ENCODE data around the gene PLA2G6.
"Not testable (repeated sequence)": the region's sequence is repeated elsewhere in the genome, so short reads cannot be mapped to it uniquely, and the experiment has no call there.

PLA2G6 gene

DNA sequence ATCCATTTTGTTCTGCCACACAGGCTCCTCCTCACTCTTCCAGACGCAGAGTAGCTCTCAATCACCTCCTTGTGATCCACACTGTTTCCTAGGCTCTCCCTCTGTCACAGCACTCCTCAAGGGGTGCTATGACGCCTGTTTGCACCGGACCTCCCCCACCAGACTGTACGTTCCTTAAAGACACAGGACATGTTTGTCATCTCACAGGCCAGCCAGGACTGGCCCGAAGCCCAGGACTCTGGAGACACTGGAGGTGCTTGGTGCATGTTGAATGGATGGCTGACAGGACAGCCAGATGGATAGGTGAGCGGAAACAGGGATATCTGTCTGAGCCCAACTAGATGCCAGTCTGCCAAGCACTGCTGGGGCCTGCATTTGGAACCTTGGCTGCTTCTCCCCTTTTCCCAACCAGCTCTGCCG is 13.6 kb downstream of the PLA2G6 start:
- no peak for DNase-seq (ENCODE audit: low read depth)

DNA sequence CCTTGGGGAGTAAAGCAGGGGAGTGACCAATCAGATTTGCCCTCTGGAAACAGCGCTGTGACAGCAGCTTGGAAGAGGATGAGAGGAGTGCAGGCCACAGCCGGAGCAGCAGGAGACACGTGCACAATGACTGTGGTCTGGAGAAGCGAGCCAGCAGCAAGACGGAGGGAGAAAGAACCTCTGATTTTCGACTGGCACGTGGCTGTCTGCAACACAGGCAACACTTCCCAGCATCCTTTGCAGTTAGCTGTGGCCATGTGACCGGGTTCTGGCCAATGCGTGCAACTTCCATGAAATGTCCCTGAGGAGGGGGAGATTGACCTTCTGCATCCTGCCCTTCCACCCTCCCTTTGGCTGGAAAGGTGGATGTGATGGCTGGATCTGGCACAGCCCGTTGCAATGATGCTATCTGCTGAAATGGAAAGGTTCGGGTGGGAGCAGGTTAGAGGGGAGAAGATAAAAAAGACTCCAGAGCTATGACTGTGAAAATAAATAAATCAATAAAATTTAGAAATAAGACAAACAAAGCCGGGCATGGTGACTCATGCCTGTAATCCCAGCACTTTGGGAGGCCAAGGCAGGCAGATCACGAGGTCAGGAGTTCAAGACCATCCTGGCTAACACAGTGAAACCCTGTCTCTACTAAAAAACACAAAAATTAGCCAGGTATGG is 15.6 kb downstream of the PLA2G6 start:
- DNase-seq (ENCODE audit: low read depth): no peak

DNA sequence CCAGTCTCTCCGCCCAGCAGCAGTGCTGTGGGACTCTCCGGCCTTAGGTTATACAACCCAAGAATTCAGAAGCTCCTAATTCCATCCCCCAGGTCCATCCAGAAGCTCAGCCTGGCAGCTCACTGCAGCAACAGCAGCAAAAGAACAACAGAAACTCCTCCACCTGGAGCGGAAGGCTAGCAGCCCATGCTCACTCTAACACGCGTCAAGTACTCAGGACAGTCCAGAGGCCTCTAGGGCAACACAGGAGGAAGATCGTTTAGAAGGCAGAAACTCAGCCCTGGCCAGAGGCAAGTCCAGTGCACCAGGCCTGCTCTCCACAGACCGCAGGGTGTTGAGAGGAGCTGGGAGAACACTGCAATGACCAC is 17.1 kb downstream of the PLA2G6 start:
- no peak for DNase-seq (ENCODE audit: low read depth)

DNA sequence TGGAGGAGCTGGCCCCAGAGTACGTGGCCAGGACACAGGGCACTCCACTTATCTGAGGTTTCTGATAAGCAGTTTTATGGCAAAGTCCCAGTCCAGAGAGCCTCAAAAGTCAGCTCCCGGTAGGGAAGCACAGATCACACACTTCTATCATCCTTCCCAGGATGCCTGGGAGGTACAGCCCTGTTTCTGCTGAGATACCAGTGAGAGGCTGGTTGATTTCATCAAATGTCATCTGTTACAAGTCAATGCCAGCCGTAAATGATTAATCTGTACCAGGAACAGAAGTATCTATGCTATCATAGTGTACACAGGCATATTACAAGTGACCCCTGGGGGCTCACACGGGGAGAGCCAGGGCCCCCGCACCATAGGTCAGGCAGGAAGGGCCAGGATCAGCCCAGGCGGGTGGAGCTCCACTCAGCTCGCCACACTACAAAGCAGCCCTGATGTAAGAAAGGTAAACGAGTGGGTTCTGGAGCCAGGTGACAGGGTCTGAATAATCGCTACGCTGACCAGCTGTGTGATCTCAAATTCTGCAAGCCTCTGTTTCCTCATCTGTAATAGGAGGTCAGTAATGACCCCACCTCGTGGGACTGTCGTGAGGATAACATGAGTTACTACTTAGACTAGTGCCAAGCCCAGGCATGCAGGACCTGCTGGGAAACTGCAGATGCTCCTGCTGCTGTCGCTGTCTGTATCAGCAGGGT is 17.6 kb downstream of the PLA2G6 start:
- DNase-seq (ENCODE audit: low read depth): no peak

DNA sequence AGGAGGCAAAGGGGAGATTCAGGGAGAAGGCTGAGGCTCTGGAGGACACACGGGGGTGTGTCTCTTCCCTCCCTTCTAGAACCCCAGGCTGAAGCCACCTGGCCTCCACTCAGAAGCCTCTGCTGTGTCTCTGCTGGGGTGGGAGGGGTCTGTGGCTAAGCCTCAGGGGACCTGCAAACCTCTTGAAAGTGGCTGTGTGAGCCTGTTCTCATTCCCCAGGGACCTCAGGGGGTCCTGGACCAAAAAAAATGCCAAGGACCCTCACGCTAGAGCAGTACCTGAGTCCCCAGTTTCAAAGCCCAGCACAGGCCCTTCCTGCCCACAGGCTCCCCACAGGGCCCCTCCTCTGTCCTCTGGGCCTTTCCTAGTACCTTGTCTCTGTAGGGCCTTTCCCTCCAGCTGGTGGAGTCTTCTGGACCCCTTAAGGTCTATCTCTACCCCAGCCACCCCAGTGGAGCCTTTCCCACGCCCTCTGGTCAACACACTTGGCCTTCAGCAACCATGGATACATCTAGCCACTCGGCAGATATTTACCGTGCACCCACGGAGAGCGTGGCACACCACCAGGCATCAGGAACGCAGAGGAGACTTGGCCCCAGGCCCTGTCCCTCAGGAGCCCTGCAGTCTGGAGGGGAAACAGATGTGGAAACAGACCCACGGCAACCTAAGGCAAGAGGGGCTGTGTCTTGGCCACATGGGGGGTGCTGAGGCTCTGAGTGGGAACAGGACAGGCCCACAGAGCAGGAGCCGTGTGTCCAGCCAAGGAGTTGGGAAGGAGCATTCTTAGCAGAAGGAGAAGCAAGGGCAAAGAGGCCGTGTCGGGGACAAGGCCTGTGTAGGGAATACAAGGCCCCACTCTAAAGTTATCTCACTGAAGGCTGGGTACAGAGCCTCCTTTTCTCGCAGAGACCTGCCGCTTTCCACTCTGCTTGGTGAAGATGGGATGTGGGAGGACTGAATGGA is 18.5 kb downstream of the PLA2G6 start:
- no peak for DNase-seq (ENCODE audit: low read depth)

DNA sequence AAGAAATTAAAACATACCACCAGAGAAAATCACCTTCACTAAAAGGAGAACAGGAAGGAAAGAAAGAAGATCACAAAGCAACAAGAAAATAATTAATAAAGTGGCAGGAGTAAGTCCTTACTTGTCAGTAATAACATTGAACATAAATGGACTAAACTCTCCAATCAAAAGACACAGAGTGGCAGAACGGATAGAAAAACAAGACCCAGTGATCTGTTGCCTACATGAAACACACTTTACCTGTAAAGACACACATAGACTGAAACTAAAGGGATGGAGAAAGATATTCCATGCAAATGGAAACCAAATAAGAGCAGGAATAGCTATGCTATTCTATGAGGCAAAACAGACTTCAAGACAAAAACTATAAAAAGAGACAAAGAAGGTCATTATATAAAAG is 25.9 kb downstream of the PLA2G6 start:
- no peak for DNase-seq (ENCODE audit: low read depth)

DNA sequence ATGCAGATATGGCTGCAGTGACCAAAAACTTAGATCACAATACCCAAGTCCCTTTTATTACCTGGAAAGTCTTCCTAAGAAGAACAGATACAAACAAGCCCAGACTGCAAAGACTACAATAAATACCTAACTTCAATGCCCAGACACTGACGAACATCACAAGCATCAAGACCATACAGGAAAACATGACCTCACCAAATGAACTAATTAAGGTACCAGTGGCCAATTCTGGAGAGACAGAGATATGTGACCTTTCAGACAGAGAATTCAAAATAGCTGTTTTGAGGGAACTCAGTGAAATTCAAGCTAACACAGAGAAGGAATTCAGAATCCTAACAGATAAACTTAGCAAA is 27.1 kb downstream of the PLA2G6 start:
- DNase-seq (ENCODE audit: low read depth): not testable (repeated sequence)

DNA sequence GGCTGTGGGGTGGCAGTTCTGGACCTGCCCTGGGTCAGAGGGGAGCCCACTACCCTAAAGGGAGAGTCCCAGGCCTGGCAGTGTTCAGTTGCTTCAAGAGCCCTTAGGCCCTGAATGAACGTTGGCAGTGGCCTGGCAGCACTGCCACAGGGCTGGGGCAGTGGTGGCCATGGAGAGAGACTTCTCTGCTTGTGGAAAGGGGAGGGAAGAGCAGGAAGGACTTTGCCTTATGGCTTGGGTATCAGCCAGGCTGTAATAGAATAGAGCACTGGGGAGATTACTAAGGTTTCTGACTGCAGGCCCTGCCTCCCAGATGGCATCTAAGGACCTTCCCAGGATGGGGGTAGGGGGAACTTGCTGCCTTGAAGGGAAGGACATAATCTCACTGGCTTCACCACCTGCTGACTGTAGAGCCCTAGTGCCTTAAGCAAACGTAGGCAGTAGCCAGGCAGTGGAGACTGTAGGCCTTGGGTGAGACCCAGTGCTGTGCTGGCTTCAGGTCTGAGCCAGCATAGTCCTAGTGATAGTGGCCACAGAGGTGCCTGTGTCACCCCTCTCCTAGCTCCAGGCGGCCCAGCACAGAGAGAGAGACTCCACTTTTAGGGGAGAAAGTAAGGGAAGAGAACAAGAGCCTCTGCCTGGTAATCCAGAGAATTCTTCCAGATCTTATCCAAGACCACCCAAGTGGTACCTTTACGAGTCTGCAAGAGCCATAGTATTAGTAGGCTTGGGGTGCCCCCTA is 27.6 kb downstream of the PLA2G6 start:
- no peak for DNase-seq (ENCODE audit: low read depth)

DNA sequence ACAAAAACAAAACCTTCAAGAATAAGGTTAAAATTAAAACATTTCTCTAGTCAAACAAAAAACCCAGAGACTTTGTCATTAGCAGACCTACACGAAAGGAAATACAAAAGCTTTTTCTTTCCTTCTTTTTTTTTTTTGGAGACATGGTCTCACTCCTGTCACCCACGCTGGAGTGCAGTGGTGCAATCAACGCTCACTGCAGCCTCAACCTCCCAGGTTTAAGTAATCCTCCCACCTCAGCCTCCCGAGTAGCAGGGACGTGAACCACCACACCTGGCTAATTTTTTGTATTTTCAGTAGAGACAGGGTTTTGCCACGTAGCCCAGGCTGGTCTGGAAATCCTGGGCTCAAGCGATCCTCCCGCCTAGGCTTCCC is 30.5 kb downstream of the PLA2G6 start:
- no peak for DNase-seq (ENCODE audit: low read depth)

DNA sequence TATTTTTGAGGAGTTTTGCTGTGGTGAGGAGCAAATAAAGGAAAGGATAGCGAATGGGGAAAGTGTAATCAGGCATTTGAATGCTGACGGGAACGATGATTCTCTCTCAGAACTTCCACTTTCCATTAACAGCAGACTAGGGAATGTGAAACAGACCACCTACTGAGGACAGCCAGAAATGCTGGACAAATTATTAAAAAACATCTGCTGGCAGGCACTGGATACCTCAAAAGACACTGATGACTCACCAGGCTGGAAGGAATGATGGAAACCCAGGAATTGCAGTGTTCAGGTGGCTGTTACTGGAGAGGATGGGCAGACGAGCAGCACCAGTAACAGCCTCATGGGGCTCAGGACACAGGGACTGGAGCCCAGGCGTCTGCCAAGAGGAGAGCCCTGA is 33.4 kb downstream of the PLA2G6 start:
- DNase-seq (ENCODE audit: low read depth): no peak

DNA sequence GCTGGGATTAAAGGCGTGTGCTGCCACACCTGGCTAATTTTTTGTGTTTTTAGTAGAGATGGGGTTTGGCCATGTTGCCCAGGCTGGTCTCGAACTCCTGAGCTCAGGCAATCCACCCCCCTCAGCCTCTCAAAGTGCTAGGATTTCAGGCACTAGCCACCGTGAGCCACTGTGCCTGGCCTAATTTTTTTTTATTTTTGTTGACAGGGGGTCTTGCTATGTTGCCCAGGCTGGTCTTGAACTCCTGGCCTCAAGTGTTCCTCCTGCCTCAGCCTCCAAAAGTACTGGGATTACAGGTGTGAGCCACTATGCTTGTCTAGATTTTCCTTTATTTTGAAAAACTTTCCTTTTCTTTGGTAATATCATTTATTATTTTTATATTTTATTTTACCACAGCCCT is 35.5 kb downstream of the PLA2G6 start:
- not testable (repeated sequence) for DNase-seq (ENCODE audit: low read depth)

DNA sequence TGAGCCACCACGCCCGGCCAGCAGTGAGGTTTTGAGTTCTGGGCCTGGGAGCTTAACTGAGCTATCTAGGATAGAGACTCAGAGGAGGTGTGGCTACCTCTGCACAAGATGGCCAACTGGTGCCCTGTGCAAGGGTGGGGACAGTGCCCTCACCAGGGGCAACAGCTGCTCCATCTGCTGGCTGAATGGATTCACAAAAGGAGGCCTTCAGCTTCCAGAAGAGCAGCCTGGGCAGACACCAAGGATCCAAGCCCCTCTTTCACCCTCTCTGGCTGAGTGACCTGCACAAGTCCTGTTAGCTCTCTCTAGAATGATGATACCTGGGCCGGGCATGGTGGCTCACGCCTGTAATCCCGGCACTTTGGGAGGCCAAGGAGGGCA is 37.6 kb downstream of the PLA2G6 start:
- no peak for DNase-seq (ENCODE audit: low read depth)

DNA sequence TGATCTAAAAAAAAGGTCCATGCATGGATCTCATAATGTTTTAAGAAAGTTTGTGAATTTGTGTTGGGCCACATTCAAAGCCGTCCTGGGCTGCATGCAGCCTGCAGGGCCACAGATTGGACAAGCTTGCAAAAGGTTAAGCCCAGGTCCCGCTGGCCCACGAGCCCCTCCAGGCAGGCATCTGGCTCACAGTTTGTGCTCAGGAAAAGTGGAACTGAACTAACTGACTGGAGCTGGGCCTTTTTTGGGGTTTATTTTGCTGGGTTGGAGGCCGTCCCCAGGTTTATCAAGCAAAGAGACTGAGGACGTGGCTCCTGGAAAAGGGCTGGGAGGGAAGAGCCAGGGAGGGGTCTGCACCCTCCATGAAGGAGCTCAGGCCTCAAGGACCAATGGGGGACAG is 39.0 kb downstream of the PLA2G6 start:
- no peak for DNase-seq (ENCODE audit: low read depth)

DNA sequence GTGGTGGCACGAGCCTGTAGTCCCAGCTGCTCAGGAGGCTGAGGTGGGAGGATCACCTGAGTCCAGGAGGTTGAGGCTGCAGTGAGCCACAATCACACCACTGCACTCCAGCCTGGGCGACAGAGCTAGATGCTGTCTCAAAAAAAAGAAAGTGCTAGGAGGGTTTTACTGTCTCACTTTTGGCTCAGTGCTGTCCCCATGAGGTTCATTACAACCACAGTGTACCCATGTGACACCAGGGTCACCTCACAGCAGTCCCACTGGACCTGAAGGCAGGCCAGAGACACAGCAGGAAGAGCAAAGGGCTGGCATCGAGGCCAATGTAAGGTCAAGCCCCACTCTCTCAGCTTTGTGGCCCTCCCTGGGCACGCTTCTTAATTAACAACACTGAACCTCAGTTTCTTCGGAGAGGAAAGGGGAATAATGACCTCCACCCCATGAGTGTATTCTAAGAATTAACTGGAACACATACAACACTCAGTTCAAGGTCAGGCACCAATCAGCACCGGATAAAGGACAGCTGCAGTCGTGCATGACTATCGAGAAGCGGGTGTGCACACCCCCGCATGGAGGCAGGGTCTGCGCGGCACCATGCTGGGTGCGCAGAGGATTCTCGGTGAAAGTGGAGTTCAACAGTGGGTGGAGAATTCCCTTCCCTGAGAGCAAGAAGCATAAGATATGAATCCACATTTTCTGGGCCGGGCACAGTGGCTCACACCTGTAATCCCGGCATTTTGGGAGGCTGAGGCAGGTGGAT is 40.2 kb downstream of the PLA2G6 start:
- DNase-seq (ENCODE audit: low read depth): no peak

DNA sequence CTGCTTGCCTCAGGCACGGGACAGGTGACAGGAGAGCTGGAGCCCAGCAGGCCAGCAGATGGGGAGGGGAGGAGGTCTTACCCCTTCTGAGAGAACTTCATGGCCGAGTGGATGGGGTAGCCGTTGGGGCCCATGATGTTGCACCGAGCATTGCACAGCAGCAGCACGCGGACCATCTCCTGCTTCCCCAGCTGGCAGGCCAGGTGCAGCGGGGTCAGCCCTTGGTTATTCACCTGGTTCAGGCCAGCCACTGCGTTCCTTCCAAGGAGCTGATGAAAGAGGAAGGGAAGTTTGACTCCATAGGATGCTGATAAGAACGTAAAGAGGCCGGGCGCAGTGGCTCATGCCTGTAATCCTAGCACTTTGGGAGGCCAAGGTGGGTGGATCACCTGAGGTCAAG is 41.7 kb downstream of the PLA2G6 start:
- no peak for DNase-seq (ENCODE audit: low read depth)

DNA sequence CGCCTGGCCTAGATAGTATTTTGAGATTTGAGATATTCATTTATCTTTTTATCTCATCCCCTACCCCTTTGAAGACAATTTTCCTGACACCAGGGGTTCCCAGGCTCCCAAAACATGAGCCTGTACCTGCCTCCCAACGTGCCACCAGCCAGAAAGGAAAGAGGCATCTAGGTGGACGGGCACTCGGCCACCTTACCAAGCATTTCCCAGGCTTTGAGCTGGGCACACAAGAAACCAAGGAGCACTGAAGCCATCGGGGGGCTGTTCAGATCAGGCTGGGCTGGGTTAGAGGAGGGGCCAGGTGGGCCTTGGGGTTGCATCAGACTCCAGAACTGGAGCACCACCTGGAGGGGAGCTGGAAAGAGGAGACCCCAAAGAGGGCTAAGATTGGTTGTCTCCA is 42.7 kb downstream of the PLA2G6 start:
- no peak for DNase-seq (ENCODE audit: low read depth)

DNA sequence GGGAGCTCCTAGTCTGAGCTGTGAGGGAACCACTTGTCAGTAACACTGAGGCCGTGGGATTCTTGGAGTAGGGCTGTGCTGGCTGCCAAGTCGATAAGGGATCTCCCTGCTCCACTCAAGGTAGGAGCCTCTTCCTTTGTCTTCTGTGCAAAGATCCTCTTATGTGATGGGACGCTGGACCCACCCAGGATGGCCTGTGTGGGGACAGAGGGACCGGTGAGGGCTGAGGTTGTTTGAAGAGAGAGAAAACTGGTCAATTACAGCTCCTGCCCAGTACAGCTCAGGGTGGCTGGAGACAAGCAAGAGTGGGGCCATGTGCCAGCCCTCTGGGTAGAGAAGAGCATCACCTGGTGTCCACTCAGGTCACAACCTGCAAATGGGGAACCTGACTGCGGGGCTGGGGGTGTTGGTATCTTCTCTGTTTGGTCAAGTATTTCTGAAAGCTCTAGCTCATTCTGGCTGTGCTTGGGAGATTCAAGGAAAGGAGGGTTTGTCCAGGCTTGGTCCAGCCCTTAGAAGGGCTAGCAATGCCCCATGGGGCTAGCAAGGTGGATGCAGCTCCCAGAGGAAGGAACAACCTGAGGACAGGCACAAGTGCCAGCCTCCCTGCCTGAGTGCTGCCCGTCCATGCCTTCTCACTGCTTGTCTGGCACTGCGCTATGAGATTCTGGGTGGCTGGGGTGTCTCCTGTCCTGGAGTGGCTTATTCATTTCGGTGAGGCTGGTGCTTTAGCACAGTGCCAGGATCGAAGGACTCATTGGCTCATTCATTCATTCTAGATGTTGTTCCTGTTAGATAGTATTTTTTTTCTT is 43.5 kb downstream of the PLA2G6 start:
- no peak for DNase-seq (ENCODE audit: low read depth)

DNA sequence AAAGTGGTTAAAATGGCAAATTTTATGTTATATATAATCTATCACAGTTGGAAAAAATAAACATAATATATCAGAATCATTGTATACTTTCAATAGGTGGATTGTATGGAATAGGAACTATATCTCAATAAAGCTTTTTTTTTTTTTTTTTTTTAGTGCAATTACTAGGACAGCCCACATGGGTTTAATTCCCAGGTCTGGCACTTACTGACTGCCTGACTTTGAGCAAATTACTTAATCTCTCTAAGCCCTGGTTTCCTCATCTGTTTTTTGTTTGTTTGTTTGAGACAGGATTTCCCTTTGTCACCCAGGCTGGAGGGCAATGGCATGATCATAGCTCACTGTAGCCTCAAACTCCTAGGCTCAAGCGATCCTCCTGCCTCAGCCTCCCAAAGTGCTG is 45.0 kb downstream of the PLA2G6 start:
- DNase-seq (ENCODE audit: low read depth): no peak

DNA sequence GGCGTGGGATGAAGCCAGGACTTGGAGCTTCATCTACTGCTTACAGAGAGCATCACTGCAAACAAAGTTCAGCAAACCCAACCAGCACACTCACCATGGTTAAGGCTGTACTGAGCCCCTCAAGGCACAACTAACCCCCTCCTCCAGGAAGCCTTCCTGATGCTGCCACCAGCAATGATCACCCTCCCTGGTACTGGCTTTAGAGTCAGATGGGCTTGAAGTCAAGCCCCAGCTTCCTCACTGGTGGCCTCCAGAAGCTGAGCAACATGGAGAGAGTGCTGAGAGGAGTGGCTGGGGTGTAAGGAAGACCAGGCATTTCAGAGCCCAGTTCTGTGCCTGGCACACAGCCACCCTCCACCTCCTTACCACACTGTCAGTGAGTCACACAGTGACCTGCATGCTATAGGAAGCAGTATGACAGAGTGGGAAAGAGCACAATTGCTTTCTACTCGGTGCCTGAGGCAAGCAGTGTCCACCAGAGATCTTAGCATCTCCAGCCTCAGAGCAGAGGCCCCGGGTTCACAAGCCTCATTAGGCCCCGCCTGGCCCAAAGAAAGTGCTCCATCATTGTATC is 46.4 kb downstream of the PLA2G6 start:
- no peak for DNase-seq (ENCODE audit: low read depth)

DNA sequence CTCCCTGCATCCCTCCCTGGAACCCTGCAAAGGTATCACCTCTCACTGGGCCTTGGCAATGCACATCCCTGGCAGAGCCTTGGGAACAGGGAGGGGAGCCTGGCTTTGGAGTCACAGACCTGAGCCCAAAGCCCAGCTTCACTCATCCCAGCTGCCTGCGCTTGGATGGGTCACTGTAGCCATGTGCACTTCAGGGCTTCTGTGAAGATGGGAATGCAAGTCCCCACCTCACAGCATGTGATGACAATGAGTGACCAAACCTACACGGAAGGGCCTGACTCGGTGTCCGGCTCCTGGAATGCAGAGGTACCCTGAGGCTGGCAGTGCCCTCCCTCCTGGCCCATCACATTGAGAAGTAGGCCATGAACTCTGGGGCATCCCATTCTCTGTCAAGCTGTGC is 48.3 kb downstream of the PLA2G6 start:
- DNase-seq (ENCODE audit: low read depth): no peak
